ENCODE data around the gene RGL2.
"Not testable (repeated sequence)": the region's sequence is repeated elsewhere in the genome, so short reads cannot be mapped to it uniquely, and the experiment has no call there.

DNA sequence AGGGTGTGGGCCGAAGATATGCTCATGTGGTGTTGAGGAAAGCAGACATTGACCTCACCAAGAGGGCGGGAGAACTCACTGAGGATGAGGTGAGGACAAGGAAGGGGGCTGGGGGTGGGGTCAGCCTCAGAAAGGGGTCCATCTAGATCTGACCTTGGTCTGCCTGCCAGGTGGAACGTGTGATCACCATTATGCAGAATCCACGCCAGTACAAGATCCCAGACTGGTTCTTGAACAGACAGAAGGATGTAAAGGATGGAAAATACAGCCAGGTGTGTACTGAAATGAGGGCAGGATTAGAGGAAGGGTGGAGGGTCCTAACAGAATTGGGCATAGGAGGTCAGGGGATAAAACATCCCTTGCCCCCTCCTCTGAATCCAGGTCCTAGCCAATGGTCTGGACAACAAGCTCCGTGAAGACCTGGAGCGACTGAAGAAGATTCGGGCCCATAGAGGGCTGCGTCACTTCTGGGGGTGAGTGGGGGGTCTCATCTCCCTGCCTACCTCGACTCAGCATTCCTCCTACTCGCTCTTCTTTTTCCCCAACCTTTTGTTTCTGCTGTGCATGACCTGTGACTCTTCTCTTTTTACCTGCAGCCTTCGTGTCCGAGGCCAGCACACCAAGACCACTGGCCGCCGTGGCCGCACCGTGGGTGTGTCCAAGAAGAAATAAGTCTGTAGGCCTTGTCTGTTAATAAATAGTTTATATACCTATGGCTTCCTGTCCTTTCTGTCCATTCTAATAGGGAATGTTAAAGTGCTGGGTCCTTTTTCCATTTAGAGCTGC lies 22.8 kb downstream of the RGL2 start:
- TF ChIP-seq CTCF (IDR thresholded peaks at IDR 0.05; ENCODE audit: low read depth, low read length, poor library complexity, severe bottlenecking); EZH2phosphoT487 (IDR thresholded peaks at IDR 0.05; ENCODE audit: borderline replicate concordance, low read length): not testable (repeated sequence)

Measured in DOHH2 (cell line).